DMS 273 (cell line): Measurements from ENCODE around the gene NR4A3.

Source experiments
- DNase-seq: peaks from one replicate; lab custom pipeline; 2025; ENCODE audit not compliant: unreplicated experiment; lab: John Stamatoyannopoulos, UW

The NR4A3 gene

DNA sequence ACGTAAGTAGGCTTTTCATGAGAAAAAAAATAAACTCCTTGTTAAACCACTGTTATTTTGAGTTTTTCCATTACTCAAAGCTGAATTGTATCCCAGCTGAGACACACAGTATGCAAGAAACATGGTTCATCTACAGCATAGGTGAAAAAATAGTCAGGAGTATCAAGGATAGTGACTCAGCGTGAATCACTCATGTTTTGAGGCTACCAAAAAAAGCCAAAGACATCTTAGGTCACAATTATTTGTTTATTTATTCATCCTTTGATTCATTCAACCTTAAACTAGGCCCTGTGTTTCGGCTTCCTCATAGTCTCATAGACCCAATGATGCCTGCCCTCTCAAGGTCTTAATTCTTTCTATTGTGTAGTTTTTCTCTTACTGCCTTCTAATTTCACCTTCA lies 51.8 kb downstream of the NR4A3 start:
- no peak for DNase-seq

DNA sequence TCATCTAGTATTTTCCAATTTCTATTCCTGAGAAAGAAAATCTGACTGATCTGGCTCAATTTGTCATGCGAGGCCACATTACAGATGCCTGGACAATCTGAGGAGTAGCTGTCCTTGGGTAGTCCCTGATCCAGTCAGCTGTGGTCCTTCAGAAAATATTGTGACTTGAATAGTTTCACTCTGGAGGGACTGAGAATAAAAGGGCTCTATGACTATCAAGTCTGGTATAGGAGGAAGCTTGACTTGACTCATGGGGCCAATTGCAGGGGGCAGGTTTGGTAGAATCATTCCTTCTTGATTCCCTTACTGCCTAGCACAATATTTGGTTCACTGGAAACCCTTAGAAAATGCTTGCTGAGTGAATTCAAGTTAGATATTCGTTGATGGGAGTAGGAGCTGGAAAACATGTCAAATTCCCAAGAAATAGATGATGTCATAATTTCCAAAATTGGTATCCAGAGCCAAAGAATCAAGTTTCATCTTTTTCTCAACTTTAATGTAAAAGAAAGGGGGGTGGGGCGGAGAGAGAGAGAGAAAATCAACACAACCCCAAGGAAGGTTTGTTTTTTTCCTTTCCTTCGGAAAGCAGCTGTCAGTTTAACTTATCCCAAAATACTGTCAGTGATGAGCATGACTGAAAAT lies 52.4 kb downstream of the NR4A3 start:
- DNase-seq, result no peak

DNA sequence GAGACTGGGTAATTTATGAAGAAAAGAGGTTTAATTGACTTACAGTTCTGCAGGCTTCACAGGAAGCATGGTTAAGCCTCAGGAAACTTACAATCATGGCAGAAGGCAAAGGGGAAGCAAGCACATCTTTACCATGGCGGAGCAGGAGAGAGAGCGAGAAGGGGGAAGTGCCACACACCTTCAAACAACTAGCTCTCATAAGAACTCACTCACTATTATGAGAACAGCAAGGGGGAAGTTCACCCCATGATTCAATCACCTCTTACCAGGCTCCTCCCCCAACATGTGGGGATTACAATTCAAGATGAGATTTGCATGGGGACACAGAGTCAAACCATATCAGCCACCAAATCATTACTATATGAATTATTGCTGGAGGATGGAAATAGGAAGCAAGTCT lies 54.5 kb downstream of the NR4A3 start:
- no peak for DNase-seq

DNA sequence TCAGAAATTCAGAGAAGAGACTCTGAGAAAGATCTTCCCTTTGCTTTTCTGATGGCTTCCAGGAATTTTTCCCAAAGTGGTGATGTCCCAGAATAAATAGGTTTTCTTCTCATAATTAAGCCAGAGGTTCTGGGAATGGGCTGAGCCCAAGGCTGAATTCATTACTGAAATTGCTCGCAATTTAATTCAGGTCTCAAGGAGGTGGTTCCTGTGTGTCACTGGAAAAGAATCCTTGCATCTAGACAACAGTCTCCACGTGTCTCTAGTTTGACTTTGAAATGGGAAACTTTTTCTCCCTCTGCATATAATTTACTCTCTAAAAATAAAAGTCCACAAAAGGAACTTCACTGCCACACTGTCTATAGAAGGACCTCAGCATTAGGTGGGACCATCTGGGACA lies 57.0 kb downstream of the NR4A3 start:
- no peak for DNase-seq

DNA sequence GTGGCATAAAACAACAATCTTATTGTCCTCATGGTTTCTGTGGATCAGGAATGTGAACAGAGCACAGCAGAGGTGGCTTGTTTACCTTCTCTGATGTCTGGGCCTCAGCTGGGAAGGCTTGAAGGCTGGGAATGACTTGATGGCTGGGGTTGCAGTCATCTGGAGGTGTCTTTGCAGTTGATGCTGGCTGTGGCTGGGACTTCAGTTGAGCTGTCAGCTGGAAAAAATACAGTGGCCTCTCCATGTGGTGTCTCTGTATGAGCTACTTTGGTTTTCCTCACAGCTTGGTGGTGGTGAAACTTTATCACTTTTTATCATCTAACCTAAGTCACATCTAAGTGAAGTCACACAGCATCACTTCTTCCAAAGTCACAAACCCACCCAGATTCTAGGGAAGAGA lies 60.1 kb downstream of the NR4A3 start:
- no peak for DNase-seq

DNA sequence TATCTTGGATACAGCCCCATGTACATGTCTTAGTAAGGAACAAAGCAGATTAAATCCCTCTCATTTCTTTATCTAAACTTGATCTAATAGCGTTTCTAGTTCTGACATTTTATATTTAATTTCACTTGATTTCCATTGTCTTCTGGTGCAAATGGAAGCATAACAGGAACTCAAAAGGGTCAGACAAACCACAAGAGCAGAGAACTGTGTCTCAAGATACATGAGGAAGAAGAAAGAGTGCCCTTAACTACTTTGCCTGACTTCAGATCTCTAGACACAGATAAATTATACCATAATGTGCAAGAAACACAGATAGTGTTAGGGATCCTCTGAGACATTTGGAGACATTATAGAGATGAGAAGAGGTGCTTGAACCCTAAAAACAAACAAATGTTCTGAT lies 64.1 kb downstream of the NR4A3 start:
- no peak for DNase-seq

DNA sequence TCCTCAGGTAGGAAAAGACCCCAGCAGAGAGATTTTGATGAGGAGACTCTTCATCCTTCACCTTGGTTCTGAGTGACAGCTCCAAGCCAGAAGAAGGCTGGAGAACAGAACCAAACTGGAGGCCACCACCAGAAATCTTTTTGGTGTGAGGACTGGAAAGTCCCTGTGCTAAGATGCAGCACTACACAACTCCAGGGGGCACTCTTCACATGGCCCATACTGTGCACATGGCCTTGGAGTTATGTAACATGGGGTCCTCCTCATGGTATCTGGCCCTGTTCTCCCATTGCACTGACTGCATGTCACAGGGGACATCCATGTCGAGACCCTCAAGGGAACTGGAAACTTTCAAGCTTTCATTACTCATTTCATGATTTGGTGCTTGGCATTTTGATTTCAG lies 67.4 kb downstream of the NR4A3 start:
- DNase-seq, result no peak

DNA sequence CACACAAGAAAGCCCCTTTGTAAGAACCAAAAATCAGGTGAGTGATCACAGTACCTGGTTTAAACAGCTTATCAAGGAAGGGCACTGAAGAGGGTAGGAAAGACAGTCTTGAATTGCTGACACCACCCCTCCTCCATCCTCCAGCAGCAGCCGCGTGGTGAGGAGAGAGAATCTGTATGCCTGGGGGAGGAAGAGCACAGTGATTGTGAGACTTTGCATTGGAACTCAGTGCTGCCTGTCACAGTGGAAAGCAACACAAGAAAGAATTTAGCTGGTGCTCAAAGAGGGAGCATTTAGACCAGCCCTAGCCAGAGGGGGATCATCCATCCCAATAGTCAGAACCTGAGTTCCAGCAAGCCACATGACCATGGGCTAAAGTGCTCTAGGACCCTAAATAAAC lies 73.1 kb downstream of the NR4A3 start:
- DNase-seq, result no peak

DNA sequence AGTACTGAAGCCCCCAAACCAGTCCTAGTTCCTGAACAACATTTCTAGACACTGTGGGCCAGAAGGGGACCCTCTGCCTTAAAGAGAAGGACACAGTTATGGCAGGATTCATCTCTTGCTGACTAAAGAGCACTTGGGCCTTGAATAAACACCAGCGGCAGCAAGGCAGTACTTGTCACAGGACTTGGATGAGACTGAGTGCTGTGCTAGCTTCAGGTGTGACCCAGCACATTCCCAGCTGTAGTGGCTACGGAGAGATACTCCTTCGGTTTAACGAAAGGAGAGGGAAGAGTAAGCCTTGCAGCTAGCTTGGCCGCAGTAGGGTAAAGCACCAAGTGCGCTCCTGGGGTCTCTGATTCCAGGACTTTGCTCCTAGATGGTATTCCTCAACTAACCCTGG lies 73.8 kb downstream of the NR4A3 start:
- no peak for DNase-seq

DNA sequence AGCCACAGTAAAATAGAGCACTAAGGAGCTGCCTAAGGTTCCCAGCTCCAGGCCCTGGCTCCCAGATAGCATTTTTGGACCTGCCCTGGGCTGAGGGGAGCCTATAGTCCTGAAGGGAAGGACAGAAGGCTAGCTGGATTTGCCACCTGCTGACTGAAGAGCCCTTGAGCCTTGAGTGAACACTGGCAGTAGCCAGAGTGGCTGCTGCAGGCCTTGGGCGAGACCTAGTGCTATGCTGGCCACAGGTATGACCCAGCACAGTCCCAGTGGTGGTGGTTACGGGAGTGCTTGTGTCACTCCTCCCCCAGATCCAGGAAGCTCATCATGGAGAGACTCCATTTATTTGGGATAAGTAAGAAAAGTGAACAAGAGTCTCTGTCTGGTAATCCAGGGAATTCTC lies 74.4 kb downstream of the NR4A3 start:
- DNase-seq, result no peak

DNA sequence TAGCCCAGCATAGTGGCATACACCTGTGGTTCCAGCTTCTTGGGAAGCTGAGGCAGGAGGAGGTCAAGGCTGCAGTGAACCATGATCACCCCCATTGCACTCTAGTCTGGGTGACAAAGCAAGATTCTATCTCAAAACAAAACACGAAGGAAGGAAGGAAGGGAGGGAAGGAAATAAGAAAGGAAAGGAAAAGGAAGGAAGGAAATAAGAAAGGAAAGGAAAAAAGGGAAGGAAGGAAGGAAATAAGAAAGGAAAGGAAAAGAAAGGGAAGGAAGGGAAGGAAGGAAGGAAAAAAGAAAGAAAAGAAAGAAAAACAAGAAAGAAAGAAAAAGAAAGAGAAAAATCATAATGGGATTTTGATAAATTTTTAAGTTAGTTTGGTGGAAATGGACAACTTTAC lies 81.7 kb downstream of the NR4A3 start:
- no peak for DNase-seq

DNA sequence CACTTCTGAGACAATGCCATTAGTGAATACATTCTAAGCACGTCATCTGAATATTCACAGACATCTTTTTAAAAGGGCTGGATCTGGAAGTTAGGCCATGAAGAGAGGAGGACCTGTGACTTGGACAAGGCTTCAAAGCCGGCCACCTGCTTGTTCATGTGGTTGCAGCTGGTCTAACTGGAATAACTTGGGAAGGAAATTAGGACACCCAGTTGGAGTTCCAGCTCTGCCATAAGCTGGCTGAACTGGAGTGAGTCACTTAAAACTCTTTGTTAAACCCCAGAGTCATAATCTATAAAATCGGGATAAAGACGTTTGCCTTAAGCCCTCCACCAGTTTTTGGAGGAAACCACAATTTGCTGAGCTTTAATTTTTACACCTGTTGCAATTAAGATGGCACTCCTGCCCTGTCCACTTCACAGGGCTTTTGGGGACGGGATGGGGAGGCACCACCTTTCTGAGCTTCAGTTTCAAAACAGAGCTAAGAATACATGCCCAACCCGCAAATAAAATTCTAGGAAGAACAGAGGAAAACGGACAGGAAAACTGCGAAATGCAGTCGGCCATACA lies 84.2 kb downstream of the NR4A3 start:
- peak; percentile 39 for DNase-seq

DNA sequence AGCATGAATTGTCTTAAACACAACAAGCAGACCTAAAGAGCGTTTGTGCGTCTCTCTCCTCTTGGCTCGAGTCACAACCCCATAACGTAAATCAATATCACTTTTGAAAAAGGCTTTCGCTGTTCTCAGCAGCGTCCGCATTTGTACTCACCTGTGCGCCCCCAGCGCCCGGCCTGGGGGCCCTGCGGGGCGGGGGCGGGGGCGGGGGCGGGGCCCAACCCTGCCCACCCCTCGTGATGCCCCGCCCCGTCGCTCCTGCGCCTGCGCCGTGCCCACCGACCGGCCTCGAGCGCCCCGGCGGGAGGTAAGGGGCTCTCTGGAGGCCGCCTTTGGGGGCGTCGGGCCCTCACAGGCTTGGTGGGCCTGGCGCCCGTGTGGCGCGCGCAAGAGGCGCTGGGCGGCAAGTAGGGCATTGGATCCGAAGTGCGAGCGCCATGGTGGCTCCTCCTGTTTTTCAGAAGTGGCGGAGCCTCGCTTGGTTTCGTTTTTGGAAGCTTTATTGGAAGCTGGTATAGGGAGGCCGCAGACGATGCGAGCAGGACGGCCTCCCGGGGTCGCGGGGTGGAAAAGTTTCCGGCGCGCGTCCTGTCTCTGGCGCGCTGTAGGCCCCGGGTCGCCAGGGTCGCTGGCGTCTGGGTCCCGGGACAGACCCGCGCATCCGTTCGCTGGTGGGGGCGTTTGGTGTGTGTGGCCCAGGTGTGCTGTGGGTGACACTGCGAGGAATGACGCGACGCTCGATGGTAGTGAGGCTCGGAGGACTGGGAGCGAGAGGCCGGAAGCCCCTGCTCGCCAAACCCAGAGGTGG lies 84.9 kb downstream of the NR4A3 start, which contains the start of gene STX17:
STX17 (plus strand) TSS at position 252 of the 805 bp plus-strand sequence. CDS start 8,586 bp downstream, outside the sequence.
- DNase-seq, result peak; percentile 86

DNA sequence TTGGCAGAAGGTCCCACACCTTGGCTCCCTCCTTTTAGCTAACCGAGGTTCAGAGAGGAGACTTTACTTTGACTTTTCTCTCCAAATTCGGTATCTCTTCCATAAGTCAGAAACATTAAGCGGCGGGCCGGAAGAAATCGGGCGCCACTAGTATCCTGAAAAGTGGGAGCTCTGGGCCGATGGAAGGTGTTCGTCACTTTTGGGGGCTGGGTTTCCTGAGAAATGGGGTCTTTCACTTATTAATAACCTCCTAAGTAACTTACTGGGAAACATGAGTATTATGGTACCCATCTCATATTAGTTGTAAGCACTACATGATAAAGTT lies 85.5 kb downstream of the NR4A3 start:
- no peak for DNase-seq

DNA sequence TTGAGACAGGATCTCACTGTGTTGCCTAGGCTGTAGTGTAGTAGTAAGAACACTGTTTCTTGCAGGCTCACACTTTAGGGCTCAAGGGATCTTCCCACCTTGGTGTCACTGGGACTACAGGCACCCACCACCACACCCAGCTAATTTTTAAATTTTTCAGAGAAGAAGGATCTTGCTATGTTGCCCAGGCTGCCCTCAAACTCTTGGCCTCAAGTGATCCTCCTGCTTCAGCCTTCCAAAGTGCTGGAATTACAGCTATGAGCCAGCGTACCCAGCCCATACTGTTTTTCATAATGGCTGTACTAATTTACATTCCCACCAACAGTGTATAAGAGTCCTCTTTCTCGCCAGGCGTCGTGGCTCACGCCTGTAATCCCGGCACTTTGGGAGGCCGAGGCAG lies 89.9 kb downstream of the NR4A3 start:
- no peak for DNase-seq
